ENCODE results near the gene WSB1. TPM values are rescaled to one million over a fixed set of nuclear protein-coding genes. Genes with fewer than 3 reads are reported as not detected.
A peak's percentile ranks its signal among the peaks of the same experiment; 100 is the strongest.

The WSB1 gene
- total and polyA plus RNA-seq, 10 of the 15 experiments (the other 5 are each of a cell fraction or from before 2014, with no cell fraction given), result 26.6 to 458 (median 101) TPM

- TF ChIP-seq E4F1 (IDR thresholded peaks at IDR 0.05; ENCODE audit: borderline replicate concordance, partially characterized antibody) (no peak), STAT1 (conservative IDR thresholded peaks at IDR 0.05) (0 out of 2 replicates have a peak, but pooled peaks have one; percentile 72), PML (IDR thresholded peaks at IDR 0.05; ENCODE audit: low read length) (no peak; the same call in 1 of the 2 replicates), EED (IDR thresholded peaks at IDR 0.05; ENCODE audit: low read depth) (peak; percentile 72), ATF2 (IDR thresholded peaks at IDR 0.05; ENCODE audit: low read length) (peak; percentile 25; the same call in 1 of the 2 replicates), YBX1 (IDR thresholded peaks at IDR 0.05) (no peak), USF1 (IDR thresholded peaks at IDR 0.05; ENCODE audit: borderline replicate concordance, extremely low read length, insufficient read depth, low read depth, low read length) (peak; percentile 24), ZNF622 (IDR thresholded peaks at IDR 0.05) (no peak), CREM (IDR thresholded peaks at IDR 0.05; ENCODE audit: low read depth) (peak; percentile 50), YY1 (IDR thresholded peaks at IDR 0.05; ENCODE audit: low read depth, low read length) (peak; percentile 35; the same call in 1 of the 2 replicates), ZBTB4 (CRISPR knock-in tag; IDR thresholded peaks at IDR 0.05) (no peak), MYC (IDR thresholded peaks at IDR 0.05; ENCODE audit: insufficient read depth, insufficient read length, insufficient replicate concordance, low read length, severe bottlenecking) (no peak), SMAD5 (IDR thresholded peaks at IDR 0.05; ENCODE audit: low read depth) (no peak), NFYB (IDR thresholded peaks at IDR 0.05; ENCODE audit: insufficient read depth, low read depth, low read length) (peak; percentile 44; the same call in 1 of the 2 replicates), BRCA1 (IDR thresholded peaks at IDR 0.05; ENCODE audit: low read depth, low read length) (no peak), ZNF592 (IDR thresholded peaks at IDR 0.05) (no peak)
Observed at GRCh38 chr17:27332485-27333409, 38.8 kb downstream of the WSB1 start (continued).

Measured in GM12878 (cell line).